GM12892 (cell line): ENCODE results near the gene ZNF79.

Experiments used
- POLR2A ChIP-seq: IDR thresholded peaks from 2 replicates; pipeline ENCODE4 v1.6.1; 2011; ENCODE audit warnings: low read depth, low read length, control low read depth
- TAF1 ChIP-seq: IDR thresholded peaks from 2 replicates; pipeline ENCODE4 v1.6.1; 2011; ENCODE audit warnings: low read depth, mild to moderate bottlenecking, control low read depth, low read length, borderline replicate concordance

GRCh38 chr9:127489471-127490115, 65.4 kb downstream of the ZNF79 start:
- TF ChIP-seq POLR2A (no peak), TAF1 (no peak)
